Heart left ventricle (tissue), 16 donors: ENCODE measurements around the gene DPY19L3. TPM values are rescaled to one million over a fixed set of nuclear protein-coding genes. Genes with fewer than 3 reads are reported as not detected.

Experiments
- ATAC-seq, 4 donors: fragments of 200-7000 bp; cut with Tn5 transposase; one replicate each; pipeline ENCODE4 v1.9.1; 2020 to 2022; ENCODE audit warnings: moderate library complexity in 4 of 4, mild to moderate bottlenecking in 3 of 4, moderate number of reproducible peaks in 1 of 4
- DNase-seq, 5 donors: peaks; one replicate each; pipeline ENCODE4 v3.0.0-alpha.2; 2020
- H3K27ac ChIP-seq, 12 donors: fragments of 200-600 bp; sonication (generic) in 4 of 12; one replicate each; pipeline versions ENCODE4 v1.5.0 to v1.8.0; 2016 to 2022; ENCODE audit warnings: mild to moderate bottlenecking in 2 of 12
- H3K27me3 ChIP-seq, 9 donors: fragments of 200-600 bp; sonication (generic) in 2 of 9; one replicate each; pipeline versions ENCODE4 v1.5.1 to v1.8.0; 2016 to 2022; ENCODE audit warnings: mild to moderate bottlenecking in 3 of 9
- H3K36me3 ChIP-seq, 9 donors: fragments of 200-600 bp; sonication (generic) in 2 of 9; one replicate each; pipeline versions ENCODE4 v1.5.0 to v1.8.0; 2018 to 2022; ENCODE audit warnings: mild to moderate bottlenecking in 2 of 9
- H3K4me1 ChIP-seq, 12 donors: fragments of 200-600 bp; sonication (generic) in 4 of 12; one replicate each; pipeline versions ENCODE4 v1.5.0 to v1.8.0; 2016 to 2022; ENCODE audit warnings: mild to moderate bottlenecking in 3 of 12
- H3K4me3 ChIP-seq, 12 donors: fragments of 200-600 bp; sonication (generic) in 4 of 12; one replicate each; pipeline versions ENCODE4 v1.5.0 to v1.8.0; 2017 to 2022; ENCODE audit warnings: mild to moderate bottlenecking in 9 of 12, moderate library complexity in 4 of 12
- H3K9me3 ChIP-seq, 12 donors: fragments of 200-600 bp; sonication (generic) in 4 of 12; one replicate each; pipeline versions ENCODE4 v1.5.0 to v1.8.0; 2016 to 2022; ENCODE audit warnings: mild to moderate bottlenecking in 1 of 12
- POLR2A ChIP-seq, 2 donors: fragments of 450-650 bp; IDR thresholded peaks; one replicate each; pipeline ENCODE4 v1.6.1; 2017; ENCODE audit warnings: antibody characterized with exemption in 2 of 2, mild to moderate bottlenecking in 2 of 2, moderate library complexity in 2 of 2
- WGBS, 4 donors: extraction: QIAGEN DNeasy Blood & Tissue Kit in 2 of 4; methylation state at CpG; one replicate each; pipeline versions ENCODE4 v1.1.5 to v1.1.7; 2013 to 2018; 5-methylcytosine and 5-hydroxymethylcytosine counted together
- intact Hi-C, 10 donors: fragments of 100-400 bp; cut with DNase I; formaldehyde crosslinking; loops; one replicate each; pipeline versions ENCODE4 v1.11.1 to v1.14.2; 2022
- polyA plus RNA-seq, 2 donors: library from polyadenylated mRNA; stranded (reverse); fragments of 200-250 nt; gene quantifications; one replicate each; pipeline ENCODE4 v1.2.3, GENCODE V29; 2013
- total RNA-seq, 9 donors: library from RNA; depleted of rRNA in 2 of 9; stranded (reverse); fragments of >200 nt in 2 of 9; fragmentation: NEBNext Ultra II Directional in 3 of 9; extraction: Animal tissue kit (Norgen Biotek cat#: 25700) in 3 of 9; gene quantifications; one replicate each; pipeline versions ENCODE4 v1.1.0 to v1.2.4, GENCODE V29; 2016 to 2023
- TF ChIP-seq, protein P1 (sequence below), 12 donors: fragments of 200-600 bp; sonication (generic) in 4 of 12; IDR thresholded peaks; one replicate each; pipeline versions ENCODE4 v1.5.0 to v1.8.0; 2018 to 2022; ENCODE audit warnings: antibody characterized with exemption in 12 of 12, mild to moderate bottlenecking in 5 of 12
- donor health status: ischemic (EF 13 %, LVEDD 7.1; RV severe dilation, severe dysfunction).
- donor health status: healthy with polysubstance abuse.
- donor health status: DM: no; HTN: yes; CAD: no.
- donor health status: DM: no; HTN: no; CAD: no.
- donor health status: ischemic (EF 25% LVEDD 6.9; RV normal size, moderate dysfunction).
- donor health status: ischemic (EF 25% LVEDD 5.7; RV mildly dilated, moderate dysfunction).
- donor health status: healthy.
- donor health status: DM: yes; HTN: yes; CAD: no.
- donor health status: ischemic (EF 35%, LVEDD 5.7; RV mildly dilated, moderate dysfunction).
- donor health status: nonischemic (EF 11% LVEDD 7.7; RV severe dilation, severe dysfunction).
- donor health status: DM: yes; HTN: yes; CAD: no.
- donor health status: PGD.
- donor health status: ischemic (EF 29% LVEDD 5.4; RV normal size, mild dysfunction).
- donor health status: nonischemic (EF 23%, LVEDD 6.1; RV moderate dilation, normal function).

Gene DPY19L3
- total and polyA plus RNA-seq, 11 donors = 1.5 to 15.2 (median 5.3) TPM

DNA sequence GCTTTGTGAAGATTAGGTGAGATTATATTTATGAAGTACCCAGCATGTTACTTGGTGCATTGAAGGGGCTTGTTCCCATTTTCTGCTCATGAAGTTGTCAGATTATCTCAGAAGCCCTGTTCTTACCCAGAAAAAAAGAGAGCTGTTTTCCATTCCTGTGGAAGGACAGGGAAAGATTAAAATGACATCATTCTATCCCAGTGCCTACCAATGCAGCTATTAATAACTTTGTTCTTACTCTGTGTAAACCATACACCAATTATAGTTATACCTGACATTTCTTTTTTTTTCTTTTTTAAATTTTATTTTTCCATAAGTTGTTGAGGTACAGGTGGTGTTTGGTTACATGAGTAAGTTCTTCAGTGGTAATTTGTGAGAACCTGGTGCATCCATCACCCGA, 41.5 kb upstream of the DPY19L3 start:
- no peak overlapping the region for H3K4me3 ChIP-seq
- WGBS, 4 donors = 88 to 98% (median 95%) methylated on average over 1 of the region's 1 CpG
- H3K9me3 ChIP-seq = no peaks in the 10 kb centered on the region
- TF ChIP-seq, protein P1, sequence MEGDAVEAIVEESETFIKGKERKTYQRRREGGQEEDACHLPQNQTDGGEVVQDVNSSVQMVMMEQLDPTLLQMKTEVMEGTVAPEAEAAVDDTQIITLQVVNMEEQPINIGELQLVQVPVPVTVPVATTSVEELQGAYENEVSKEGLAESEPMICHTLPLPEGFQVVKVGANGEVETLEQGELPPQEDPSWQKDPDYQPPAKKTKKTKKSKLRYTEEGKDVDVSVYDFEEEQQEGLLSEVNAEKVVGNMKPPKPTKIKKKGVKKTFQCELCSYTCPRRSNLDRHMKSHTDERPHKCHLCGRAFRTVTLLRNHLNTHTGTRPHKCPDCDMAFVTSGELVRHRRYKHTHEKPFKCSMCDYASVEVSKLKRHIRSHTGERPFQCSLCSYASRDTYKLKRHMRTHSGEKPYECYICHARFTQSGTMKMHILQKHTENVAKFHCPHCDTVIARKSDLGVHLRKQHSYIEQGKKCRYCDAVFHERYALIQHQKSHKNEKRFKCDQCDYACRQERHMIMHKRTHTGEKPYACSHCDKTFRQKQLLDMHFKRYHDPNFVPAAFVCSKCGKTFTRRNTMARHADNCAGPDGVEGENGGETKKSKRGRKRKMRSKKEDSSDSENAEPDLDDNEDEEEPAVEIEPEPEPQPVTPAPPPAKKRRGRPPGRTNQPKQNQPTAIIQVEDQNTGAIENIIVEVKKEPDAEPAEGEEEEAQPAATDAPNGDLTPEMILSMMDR (IDR thresholded peaks at IDR 0.05) = no peak
- no peak for TF ChIP-seq POLR2A (IDR thresholded peaks at IDR 0.05)
- peaks cover 0 to 40% (median 11%) of the 10 kb centered on the region in 12 donors for H3K4me1 ChIP-seq
- ATAC-seq (peak in 3 of 4 donors; percentile 54 to 76 (median 75)), DNase-seq (no peak)
- peaks cover 0 to 81% (median 64%) of the 10 kb centered on the region in 9 donors for H3K36me3 ChIP-seq
- H3K27me3 ChIP-seq = peaks cover 0 to 33% (median 0%) of the 10 kb centered on the region in 9 donors
- H3K27ac ChIP-seq = peak overlapping the region in 9 of 12 donors; percentile 13 to 76 (median 59)
- intact Hi-C loops = no loop called here

DNA sequence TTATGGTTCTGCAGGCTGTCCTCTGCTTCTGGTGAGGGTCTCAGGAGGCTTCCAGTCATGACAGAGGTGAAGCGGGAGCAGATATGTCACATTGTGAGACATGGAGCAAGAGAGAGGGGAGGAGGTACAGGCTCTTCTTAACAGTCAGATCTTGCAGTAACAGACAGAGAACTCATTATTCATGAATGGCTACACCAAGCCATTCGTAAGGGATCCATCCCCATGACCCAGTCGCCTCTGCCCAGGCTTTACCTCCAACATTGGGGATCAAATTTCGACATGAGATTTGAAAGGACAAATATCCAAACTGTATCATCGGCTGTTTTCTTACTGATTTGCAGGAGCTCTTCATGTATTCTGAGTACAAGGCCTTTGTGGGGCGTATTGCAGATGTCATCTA, 38.5 kb upstream of the DPY19L3 start:
- H3K27ac ChIP-seq = no peak overlapping the region
- ATAC-seq (no peak), DNase-seq (no peak)
- no peak overlapping the region for H3K4me3 ChIP-seq
- intact Hi-C loops = no loop called here
- H3K27me3 ChIP-seq = peaks cover 0 to 27% (median 0%) of the 10 kb centered on the region in 9 donors
- H3K9me3 ChIP-seq = no peaks in the 10 kb centered on the region
- peaks cover 0 to 72% (median 58%) of the 10 kb centered on the region in 9 donors for H3K36me3 ChIP-seq
- TF ChIP-seq, protein P1 (IDR thresholded peaks at IDR 0.05) = no peak
- no peak for TF ChIP-seq POLR2A (IDR thresholded peaks at IDR 0.05)
- WGBS, 4 donors = 81 to 93% (median 85%) methylated on average over 6 of the region's 6 CpGs
- H3K4me1 ChIP-seq = peaks cover 0 to 42% (median 11%) of the 10 kb centered on the region in 12 donors

- H3K36me3 ChIP-seq = peaks cover 0 to 74% (median 59%) of the 10 kb centered on the region in 9 donors
- DNase-seq (no peak), ATAC-seq (peak in 3 of 4 donors; percentile 41 to 47 (median 43))
- no peaks in the 10 kb centered on the region for H3K9me3 ChIP-seq
- H3K4me3 ChIP-seq = no peak overlapping the region
- peaks cover 0 to 40% (median 10%) of the 10 kb centered on the region in 12 donors for H3K4me1 ChIP-seq
- H3K27me3 ChIP-seq = peaks cover 0 to 19% (median 0%) of the 10 kb centered on the region in 9 donors
- TF ChIP-seq, protein P1 (IDR thresholded peaks at IDR 0.05) = no peak
- no peak for TF ChIP-seq POLR2A (IDR thresholded peaks at IDR 0.05)
- 84 to 95% (median 90%) methylated on average over 3 of the region's 3 CpGs for WGBS, 4 donors
- intact Hi-C loops = no loop called here
- H3K27ac ChIP-seq = peak overlapping the region in 4 of 12 donors; percentile 18 to 43 (median 38)
These were observed 37.5 kb upstream of the DPY19L3 start for GRCh38 chr19:32367948-32368536.

DNA sequence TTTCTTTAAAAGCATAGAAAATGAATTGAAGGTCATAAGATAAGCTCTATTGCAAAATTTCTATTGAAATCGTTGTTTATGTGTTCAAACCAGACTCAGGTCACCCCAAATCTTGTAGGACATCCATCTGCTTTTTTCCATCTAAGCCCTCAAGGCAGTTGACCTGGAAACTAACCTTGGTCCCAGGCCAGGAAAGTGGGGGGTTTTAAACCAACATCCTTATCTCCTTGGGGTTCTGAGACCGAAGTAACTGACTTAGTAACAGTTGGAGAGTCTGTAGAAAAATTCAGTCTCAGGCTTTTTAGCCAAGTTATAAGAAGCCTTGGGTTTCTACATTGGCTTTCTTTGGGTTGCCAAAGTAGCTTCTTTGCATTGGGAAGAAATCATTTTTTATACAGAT, 36.8 kb upstream of the DPY19L3 start:
- TF ChIP-seq POLR2A (IDR thresholded peaks at IDR 0.05) = no peak
- TF ChIP-seq, protein P1 (IDR thresholded peaks at IDR 0.05) = no peak
- peaks cover 0 to 38% (median 7%) of the 10 kb centered on the region in 12 donors for H3K4me1 ChIP-seq
- H3K9me3 ChIP-seq = no peaks in the 10 kb centered on the region
- H3K27me3 ChIP-seq = peaks cover 0 to 17% (median 0%) of the 10 kb centered on the region in 9 donors
- intact Hi-C loops = no loop called here
- DNase-seq = no peak
- H3K36me3 ChIP-seq = peaks cover 0 to 68% (median 58%) of the 10 kb centered on the region in 9 donors
- no peak for ATAC-seq
- peak overlapping the region in 1 of 12 donors; percentile 43 for H3K27ac ChIP-seq
- H3K4me3 ChIP-seq = no peak overlapping the region
- 67 to 91% (median 77%) methylated on average over 2 of the region's 2 CpGs for WGBS, 4 donors
